Erythroblast (primary cell): ENCODE measurements around the gene SCAP.

ENCODE experiments used
- GATA1 ChIP-seq: IDR thresholded peaks from 2 replicates; pipeline ENCODE4 v1.6.1; 2011; ENCODE audit warnings: low read depth, mild to moderate bottlenecking, control low read depth, low read length, moderate library complexity
- POLR2A ChIP-seq: IDR thresholded peaks from 2 replicates; pipeline ENCODE4 v1.6.1; 2011; ENCODE audit warnings: mild to moderate bottlenecking, low read length

DNA sequence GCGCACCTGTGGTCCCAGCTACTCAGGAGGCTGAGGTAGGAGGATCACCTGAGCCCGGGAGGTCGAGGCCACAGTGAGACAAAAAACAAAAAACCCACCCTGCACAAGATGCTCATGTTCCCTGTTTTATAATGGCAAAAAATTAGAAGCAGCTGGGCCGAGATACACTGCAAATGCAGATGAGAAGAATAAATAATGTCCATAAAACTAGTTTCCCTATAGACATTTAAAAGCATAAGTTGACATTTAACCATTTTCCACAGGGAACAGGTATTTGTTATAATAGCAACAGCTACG, 537 bp upstream of the SCAP start:
- TF ChIP-seq POLR2A, result no peak
- TF ChIP-seq GATA1, result no peak
